Measurements from ENCODE around the gene TBC1D2.

TBC1D2 gene

GRCh38 chr9:98241357-98242300 lies 13.8 kb downstream of the TBC1D2 start:
- DNase-seq (ENCODE audit: low spot score) (no peak), FAIRE-seq (no peak)

GRCh38 chr9:98240475-98240874 lies 15.0 kb downstream of the TBC1D2 start:
- FAIRE-seq: no peak
- DNase-seq (ENCODE audit: low spot score): no peak

- DNase-seq (ENCODE audit: low spot score): no peak
- FAIRE-seq: no peak
These were observed 18.5 kb downstream of the TBC1D2 start for GRCh38 chr9:98236901-98237487.

- DNase-seq (ENCODE audit: low spot score): no peak
These were observed 20.3 kb downstream of the TBC1D2 start for GRCh38 chr9:98235126-98235525.

GRCh38 chr9:98234245-98234825 lies 21.1 kb downstream of the TBC1D2 start:
- DNase-seq (ENCODE audit: low spot score): no peak
- no peak for FAIRE-seq

More at GRCh38 chr9:98235126-98235525, 20.3 kb downstream of the TBC1D2 start:
- FAIRE-seq: no peak

GRCh38 chr9:98232926-98233325 lies 22.5 kb downstream of the TBC1D2 start:
- DNase-seq (ENCODE audit: low spot score) (no peak), FAIRE-seq (no peak)

- DNase-seq (ENCODE audit: low spot score) (peak; percentile 84), FAIRE-seq (peak; percentile 89)
These were observed 23.5 kb downstream of the TBC1D2 start for GRCh38 chr9:98231770-98232478.

GRCh38 chr9:98230789-98231188 lies 24.7 kb downstream of the TBC1D2 start:
- FAIRE-seq (no peak), DNase-seq (ENCODE audit: low spot score) (no peak)

GRCh38 chr9:98230304-98230703 lies 25.1 kb downstream of the TBC1D2 start:
- no peak for FAIRE-seq
- no peak for DNase-seq (ENCODE audit: low spot score)

GRCh38 chr9:98229620-98230019 lies 25.8 kb downstream of the TBC1D2 start:
- no peak for DNase-seq (ENCODE audit: low spot score)
- FAIRE-seq: no peak

GRCh38 chr9:98229090-98229395 lies 26.4 kb downstream of the TBC1D2 start:
- no peak for FAIRE-seq

GRCh38 chr9:98228392-98229089 lies 26.9 kb downstream of the TBC1D2 start:
- no peak for FAIRE-seq
- no peak for DNase-seq (ENCODE audit: low spot score)

More at GRCh38 chr9:98229090-98229395, 26.4 kb downstream of the TBC1D2 start:
- DNase-seq (ENCODE audit: low spot score): no peak

- FAIRE-seq (no peak), DNase-seq (ENCODE audit: low spot score) (no peak)
These were observed 27.6 kb downstream of the TBC1D2 start for GRCh38 chr9:98227883-98228282.

GRCh38 chr9:98226957-98227356 lies 28.5 kb downstream of the TBC1D2 start:
- no peak for DNase-seq (ENCODE audit: low spot score)
- FAIRE-seq: no peak

GRCh38 chr9:98226516-98226915 lies 28.9 kb downstream of the TBC1D2 start:
- FAIRE-seq: no peak

GRCh38 chr9:98225015-98225442 lies 30.4 kb downstream of the TBC1D2 start:
- FAIRE-seq (no peak), DNase-seq (ENCODE audit: low spot score) (no peak)

More at GRCh38 chr9:98226516-98226915, 28.9 kb downstream of the TBC1D2 start:
- DNase-seq (ENCODE audit: low spot score): no peak

GRCh38 chr9:98222885-98223691 lies 32.4 kb downstream of the TBC1D2 start:
- peak; percentile 99 for DNase-seq (ENCODE audit: low spot score)
- FAIRE-seq: peak; percentile 98

- no peak for FAIRE-seq
These were observed 34.5 kb downstream of the TBC1D2 start for GRCh38 chr9:98220911-98221310.

GRCh38 chr9:98219794-98220370 lies 35.6 kb downstream of the TBC1D2 start:
- FAIRE-seq: no peak
- DNase-seq (ENCODE audit: low spot score): no peak

More at GRCh38 chr9:98220911-98221310, 34.5 kb downstream of the TBC1D2 start:
- DNase-seq (ENCODE audit: low spot score): no peak

- no peak for FAIRE-seq
- no peak for DNase-seq (ENCODE audit: low spot score)
These were observed 36.1 kb downstream of the TBC1D2 start for GRCh38 chr9:98219364-98219716.

Measured in RCC 7860 (cell line).